ENCODE results near the gene SURF6.

The SURF6 gene

GRCh38 chr9:133282464-133283238 is 53.3 kb downstream of the SURF6 start:
- peak; percentile 4 for DNase-seq

GRCh38 chr9:133280392-133280791 is 55.6 kb downstream of the SURF6 start:
- DNase-seq: peak; percentile 5
